Cerebellar cortex (tissue), 1 donor: Measurements from ENCODE around the gene OLFML3.

Experiments used
- DNase-seq: peaks from one replicate; pipeline ENCODE4 v3.0.0-alpha.2; 2015; ENCODE audit warnings: low spot score

The OLFML3 gene

GRCh38 chr1:114026797-114027196 lies 47.5 kb downstream of the OLFML3 start:
- no peak for DNase-seq
